K562 (cell line): ENCODE results near the gene KRT81.

Experiments
- CTCF ChIP-seq, 3 experiments: IDR thresholded peaks in 2 of 3; conservative IDR thresholded peaks in 1 of 3; 2 replicates each; pipeline ENCODE4 v1.5.1; 2011 to 2012; ENCODE audit warnings: low read length in 3 of 3, mild to moderate bottlenecking in 3 of 3, control low read depth in 2 of 3, improper control_type of control experiment in 1 of 3, inconsistent platforms in 1 of 3, low read depth in 1 of 3, mixed read lengths in 1 of 3, moderate library complexity in 1 of 3; ENCODE audit not compliant: insufficient read depth in 2 of 3
- DNMT1 ChIP-seq: fragments of 450-650 bp; IDR thresholded peaks from 2 replicates; pipeline ENCODE4 v1.6.1; 2016; ENCODE audit warnings: antibody characterized with exemption, mild to moderate bottlenecking
- IRF2 ChIP-seq: sonication (generic); formaldehyde crosslinking; IDR thresholded peaks from 2 replicates; pipeline ENCODE4 v1.8.1; 2022; ENCODE audit warnings: mild to moderate bottlenecking, missing genetic modification reagents
- MCM5 ChIP-seq: fragments of 450-650 bp; IDR thresholded peaks from 2 replicates; pipeline ENCODE4 v1.6.1; 2016; ENCODE audit warnings: low read depth
- NFATC3 ChIP-seq: fragments of 450-650 bp; IDR thresholded peaks from 2 replicates; pipeline ENCODE4 v1.6.1; 2017; ENCODE audit warnings: mild to moderate bottlenecking
- NR1H2 ChIP-seq: sonication (generic); formaldehyde crosslinking; IDR thresholded peaks from 2 replicates; pipeline ENCODE4 v1.4.0; 2020; ENCODE audit warnings: mild to moderate bottlenecking, missing genetic modification reagents
- NR2C2 ChIP-seq, 2 experiments: fragments of 200-800 bp in 1 of 2; sonication (Bioruptor generic) in 1 of 2; sonication (generic) in 1 of 2; formaldehyde crosslinking in 1 of 2; IDR thresholded peaks; 2 replicates each; pipeline versions ENCODE4 v1.6.1 to v1.8.0; 2016 to 2022; ENCODE audit warnings: mild to moderate bottlenecking in 1 of 2, missing compliant biosample characterization in 1 of 2, missing genetic modification characterization in 1 of 2, missing genetic modification reagents in 1 of 2
- POLR2AphosphoS5 ChIP-seq: IDR thresholded peaks from 2 replicates; pipeline ENCODE4 v1.6.1; 2011; ENCODE audit warnings: mild to moderate bottlenecking, low read depth, low read length, moderate library complexity; ENCODE audit not compliant: control insufficient read depth, insufficient read depth
- RAD51 ChIP-seq: fragments of 450-650 bp; IDR thresholded peaks from 2 replicates; pipeline ENCODE4 v1.7.1; 2016; ENCODE audit warnings: low read depth, mild to moderate bottlenecking, borderline replicate concordance
- SETDB1 ChIP-seq: IDR thresholded peaks from one replicate; pipeline ENCODE4 v1.6.1; 2012; ENCODE audit warnings: low read length, control low read depth, inconsistent platforms
- SRSF9 ChIP-seq: fragments of 200-400 bp; formaldehyde crosslinking; IDR thresholded peaks from 2 replicates; pipeline ENCODE4 v1.6.1; 2017; ENCODE audit warnings: low read depth, low read length, borderline replicate concordance
- TAF7 ChIP-seq: fragments of 450-650 bp; IDR thresholded peaks from 2 replicates; pipeline ENCODE4 v1.6.1; 2016; ENCODE audit warnings: missing genetic modification characterization, missing compliant biosample characterization
- ZNF121 ChIP-seq: sonication (generic); formaldehyde crosslinking; conservative IDR thresholded peaks from 2 replicates; pipeline ENCODE4 v1.8.0; 2022; ENCODE audit warnings: missing genetic modification reagents
- ZNF253 ChIP-seq: fragments of 250-450 bp; sonication (Bioruptor Pico); conservative IDR thresholded peaks from 2 replicates; pipeline ENCODE4 v1.6.1; 2021; ENCODE audit warnings: mild to moderate bottlenecking

DNA sequence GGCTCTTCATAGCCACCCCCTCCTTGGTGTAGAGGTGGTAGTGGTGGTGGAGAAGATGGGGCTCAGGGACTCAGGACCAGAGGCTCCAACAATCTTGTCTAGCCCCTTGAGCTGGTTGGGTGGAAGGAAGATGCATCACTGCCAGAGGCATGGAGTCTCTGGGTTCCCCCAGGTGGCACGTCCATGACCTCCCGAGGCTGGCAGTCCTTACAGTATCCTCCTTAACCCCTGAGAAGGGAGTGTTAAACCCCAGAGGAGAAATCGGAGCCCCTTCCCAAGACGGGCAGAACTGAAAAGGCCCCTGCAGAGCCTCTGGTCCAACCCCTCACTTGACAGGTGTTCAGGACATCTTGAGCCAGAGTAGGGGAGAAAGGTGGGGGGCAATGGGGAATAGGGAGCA lies 20.8 kb upstream of the KRT81 start:
- TF ChIP-seq TAF7 (no peak), SRSF9 (no peak), DNMT1 (no peak), NFATC3 (no peak), IRF2 (no peak), ZNF253 (CRISPR knock-in tag) (no peak), RAD51 (no peak), SETDB1 (no peak), MCM5 (no peak), CTCF (IDR thresholded peaks at IDR 0.05 in 2 of 3, conservative IDR thresholded peaks at IDR 0.05 in 1 of 3; ENCODE audit: insufficient read depth in 2 of 3, low read depth in 1 of 3, low read length in 3 of 3) (no peak), NR2C2 (CRISPR knock-in tag; IDR thresholded peaks at IDR 0.05) (no peak), NR2C2 (tag; IDR thresholded peaks at IDR 0.05) (no peak), ZNF121 (no peak), POLR2AphosphoS5 (no peak), NR1H2 (no peak)
